NT2/D1 (cell line): ENCODE data around the gene SLC6A8.

Source experiments
- SUZ12 ChIP-seq: IDR thresholded peaks from 2 replicates; pipeline ENCODE4 v1.6.1; 2011; ENCODE audit not compliant: insufficient read length, insufficient read depth; ENCODE audit errors: extremely low read depth
- YY1 ChIP-seq: IDR thresholded peaks from 2 replicates; pipeline ENCODE4 v1.6.1; 2011; ENCODE audit not compliant: insufficient read length, insufficient read depth
- ZNF274 ChIP-seq: IDR thresholded peaks from 2 replicates; pipeline ENCODE4 v1.6.1; 2011; ENCODE audit warnings: mild to moderate bottlenecking, low read depth, low read length

DNA sequence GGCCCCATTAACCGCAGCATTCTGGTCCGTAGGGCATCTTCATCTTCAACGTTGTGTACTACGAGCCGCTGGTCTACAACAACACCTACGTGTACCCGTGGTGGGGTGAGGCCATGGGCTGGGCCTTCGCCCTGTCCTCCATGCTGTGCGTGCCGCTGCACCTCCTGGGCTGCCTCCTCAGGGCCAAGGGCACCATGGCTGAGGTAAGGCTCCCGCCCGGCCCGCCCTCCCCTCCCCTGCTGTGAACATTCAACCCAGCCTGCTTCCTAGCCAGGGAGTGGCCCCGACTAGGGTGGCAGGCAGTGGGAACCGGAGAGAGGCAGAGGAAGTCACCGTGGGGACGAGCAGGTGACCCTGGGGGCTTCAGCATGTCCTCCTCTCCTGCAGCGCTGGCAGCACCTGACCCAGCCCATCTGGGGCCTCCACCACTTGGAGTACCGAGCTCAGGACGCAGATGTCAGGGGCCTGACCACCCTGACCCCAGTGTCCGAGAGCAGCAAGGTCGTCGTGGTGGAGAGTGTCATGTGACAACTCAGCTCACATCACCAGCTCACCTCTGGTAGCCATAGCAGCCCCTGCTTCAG is 7.1 kb downstream of the SLC6A8 start:
- TF ChIP-seq ZNF274 (no peak), YY1 (no peak), SUZ12 (no peak)
